OCI-LY3 (cell line): ENCODE data around the gene DIAPH2.

ENCODE experiments used
- EZH2phosphoT487 ChIP-seq: fragments of 200-600 bp; shearing (Covaris generic); IDR thresholded peaks from 2 replicates; pipeline ENCODE4 v1.6.1; 2018; ENCODE audit warnings: antibody characterized with exemption, mixed run types, low read depth
- TF ChIP-seq, protein P1 (sequence below): fragments of 200-600, 300-600 bp; sonication (generic); IDR thresholded peaks from 2 replicates; pipeline ENCODE4 v1.5.1; 2014; ENCODE audit warnings: antibody characterized with exemption, low read length, low read depth

DNA sequence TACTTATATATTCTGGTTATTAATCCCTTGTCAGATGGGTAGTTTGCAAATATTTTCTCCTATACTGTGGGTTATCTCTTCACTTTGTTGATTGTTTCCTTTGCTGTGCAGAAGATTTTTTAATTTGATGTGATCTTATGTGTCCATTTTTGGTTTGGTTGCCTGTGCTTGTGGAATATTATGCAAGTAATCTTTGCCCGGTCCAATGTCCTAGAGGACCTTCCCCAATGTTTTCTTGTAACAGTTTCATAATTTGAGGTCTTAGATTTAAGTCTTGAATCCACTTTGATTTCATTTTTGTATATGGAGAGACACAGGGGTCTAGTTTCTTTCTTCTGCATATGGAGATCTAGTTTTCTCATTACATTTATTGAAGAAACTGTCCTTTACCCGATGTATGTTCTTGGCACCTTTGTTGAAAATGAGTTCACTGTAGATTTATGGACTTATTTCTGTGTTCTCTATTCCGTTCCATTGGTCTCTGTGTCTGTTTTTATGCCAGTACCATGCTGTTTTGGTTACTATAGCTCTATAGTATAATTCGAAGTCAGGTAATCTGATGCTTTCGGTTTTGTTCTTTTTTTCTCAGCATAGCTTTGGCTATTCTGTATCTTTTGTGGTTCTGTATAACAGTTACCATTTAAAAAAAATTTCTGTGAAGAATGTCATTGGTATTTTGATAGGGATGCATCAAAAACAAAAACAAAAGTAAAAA lies 34.7 kb downstream of the DIAPH2 start:
- TF ChIP-seq, protein P1, sequence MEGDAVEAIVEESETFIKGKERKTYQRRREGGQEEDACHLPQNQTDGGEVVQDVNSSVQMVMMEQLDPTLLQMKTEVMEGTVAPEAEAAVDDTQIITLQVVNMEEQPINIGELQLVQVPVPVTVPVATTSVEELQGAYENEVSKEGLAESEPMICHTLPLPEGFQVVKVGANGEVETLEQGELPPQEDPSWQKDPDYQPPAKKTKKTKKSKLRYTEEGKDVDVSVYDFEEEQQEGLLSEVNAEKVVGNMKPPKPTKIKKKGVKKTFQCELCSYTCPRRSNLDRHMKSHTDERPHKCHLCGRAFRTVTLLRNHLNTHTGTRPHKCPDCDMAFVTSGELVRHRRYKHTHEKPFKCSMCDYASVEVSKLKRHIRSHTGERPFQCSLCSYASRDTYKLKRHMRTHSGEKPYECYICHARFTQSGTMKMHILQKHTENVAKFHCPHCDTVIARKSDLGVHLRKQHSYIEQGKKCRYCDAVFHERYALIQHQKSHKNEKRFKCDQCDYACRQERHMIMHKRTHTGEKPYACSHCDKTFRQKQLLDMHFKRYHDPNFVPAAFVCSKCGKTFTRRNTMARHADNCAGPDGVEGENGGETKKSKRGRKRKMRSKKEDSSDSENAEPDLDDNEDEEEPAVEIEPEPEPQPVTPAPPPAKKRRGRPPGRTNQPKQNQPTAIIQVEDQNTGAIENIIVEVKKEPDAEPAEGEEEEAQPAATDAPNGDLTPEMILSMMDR, result no peak
- no peak for TF ChIP-seq EZH2phosphoT487
